Measurements from ENCODE around the gene TFEC.
"Not testable (repeated sequence)": the region's sequence is repeated elsewhere in the genome, so short reads cannot be mapped to it uniquely, and the experiment has no call there.

TFEC gene

GRCh38 chr7:116030651-116031276 lies at the start of gene TFEC:
Gene TFEC (minus strand): TSS chr7:116030763. CDS start chr7:115984441, 46,322 bp downstream.
- no peak for TF ChIP-seq CTCF (conservative IDR thresholded peaks at IDR 0.05)
- no peak within 1 kb of the TSS for H3K27ac ChIP-seq

GRCh38 chr7:116075351-116076145 lies 45.0 kb upstream of the TFEC start:
- no peak overlapping the region for H3K27ac ChIP-seq
- no peak for TF ChIP-seq CTCF (conservative IDR thresholded peaks at IDR 0.05)

GRCh38 chr7:116071629-116072028 lies 41.1 kb upstream of the TFEC start:
- no peak for TF ChIP-seq CTCF (conservative IDR thresholded peaks at IDR 0.05)
- no peak overlapping the region for H3K27ac ChIP-seq

- no peak for TF ChIP-seq CTCF (conservative IDR thresholded peaks at IDR 0.05)
- H3K27ac ChIP-seq = no peak overlapping the region
These were observed 33.6 kb upstream of the TFEC start for GRCh38 chr7:116064179-116064578.

- no peak for TF ChIP-seq CTCF (conservative IDR thresholded peaks at IDR 0.05)
- H3K27ac ChIP-seq = no peak overlapping the region
These were observed 32.1 kb upstream of the TFEC start for GRCh38 chr7:116062666-116063065.

GRCh38 chr7:116052006-116052405 lies 21.4 kb upstream of the TFEC start:
- no peak overlapping the region for H3K27ac ChIP-seq
- no peak for TF ChIP-seq CTCF (conservative IDR thresholded peaks at IDR 0.05)

GRCh38 chr7:116047261-116047660 lies 16.7 kb upstream of the TFEC start:
- H3K27ac ChIP-seq = not testable (repeated sequence)

GRCh38 chr7:116045532-116045931 lies 15.0 kb upstream of the TFEC start:
- no peak overlapping the region for H3K27ac ChIP-seq
- TF ChIP-seq CTCF (conservative IDR thresholded peaks at IDR 0.05) = no peak
